Amygdala (tissue), 56 donors: ENCODE data around the gene WNT11.
A peak's percentile ranks its signal among the peaks of the same experiment; 100 is the strongest.

Experiments used
- DNase-seq, 56 donors: peaks; one replicate each; lab custom pipeline; 2025; lab: John Stamatoyannopoulos, UW

The WNT11 gene

DNA sequence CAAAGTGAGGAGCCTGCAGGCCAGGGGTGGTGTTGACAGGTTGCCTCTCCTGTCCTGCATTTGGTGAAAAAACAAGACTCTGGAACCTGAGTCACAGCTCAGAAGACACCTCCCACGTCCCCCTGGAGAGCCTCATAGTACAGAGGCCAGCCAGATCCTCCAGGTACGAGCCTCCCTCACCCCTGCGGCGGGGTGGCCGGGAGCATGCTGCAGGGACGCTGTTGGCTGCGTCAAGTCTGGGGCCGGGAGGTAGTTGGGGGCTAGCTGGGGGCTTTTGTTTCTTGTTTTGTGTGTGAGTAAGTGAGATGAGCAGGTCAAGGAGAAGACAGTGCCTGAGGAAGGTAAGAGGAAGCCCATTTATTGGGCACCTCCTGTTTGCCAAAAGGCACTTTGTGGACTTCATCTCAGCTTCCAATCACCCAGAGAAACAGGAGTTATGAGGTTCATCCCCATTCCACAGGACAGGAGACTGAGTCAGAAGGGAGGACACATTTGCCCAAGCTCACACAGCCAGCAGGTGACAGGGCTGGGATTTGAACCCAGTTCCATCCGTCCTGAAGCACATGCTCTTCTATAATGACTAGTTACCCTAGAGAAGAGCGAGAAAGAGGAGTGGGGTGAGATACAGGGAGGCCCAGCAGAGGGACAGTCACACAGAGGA lies 18.3 kb upstream of the WNT11 start:
- no peak for DNase-seq

DNA sequence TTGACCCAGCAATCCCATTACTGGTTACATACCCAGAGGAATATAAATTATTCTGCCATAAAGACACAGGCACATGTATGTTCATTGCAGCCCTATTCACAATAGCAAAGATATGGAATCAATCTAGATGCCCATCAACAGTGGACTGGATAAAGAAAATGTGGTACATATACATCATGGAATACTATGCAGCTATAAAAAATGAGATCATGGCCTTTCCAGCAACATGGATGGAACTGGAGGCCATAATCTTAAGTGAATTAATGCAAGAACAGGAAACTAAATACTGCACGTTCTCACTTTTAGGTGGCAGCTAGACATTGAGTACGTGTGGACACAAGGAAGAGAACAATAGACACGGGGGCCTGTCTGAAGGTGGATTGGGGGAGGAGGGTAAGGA lies 15.1 kb upstream of the WNT11 start:
- DNase-seq: no peak

DNA sequence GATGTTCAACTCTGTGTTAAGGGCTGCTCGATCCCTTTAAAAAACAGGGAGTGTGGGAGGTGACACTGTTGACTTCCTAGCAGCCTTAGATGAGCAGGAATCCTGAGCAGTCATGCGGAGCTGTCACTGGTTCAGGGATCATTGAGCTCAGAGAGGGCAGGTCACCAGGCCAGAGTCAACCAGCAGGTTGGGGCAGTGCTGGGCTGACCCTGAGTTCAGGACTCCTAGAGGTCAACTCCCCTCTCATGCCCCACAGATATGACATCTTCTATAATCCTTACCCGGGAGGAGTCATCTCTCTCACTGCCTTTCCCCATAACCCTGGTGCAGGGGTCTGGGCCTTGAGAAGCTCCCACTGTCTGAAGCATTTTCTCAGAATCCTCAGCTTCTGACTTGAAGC lies 12.9 kb upstream of the WNT11 start:
- no peak for DNase-seq

DNA sequence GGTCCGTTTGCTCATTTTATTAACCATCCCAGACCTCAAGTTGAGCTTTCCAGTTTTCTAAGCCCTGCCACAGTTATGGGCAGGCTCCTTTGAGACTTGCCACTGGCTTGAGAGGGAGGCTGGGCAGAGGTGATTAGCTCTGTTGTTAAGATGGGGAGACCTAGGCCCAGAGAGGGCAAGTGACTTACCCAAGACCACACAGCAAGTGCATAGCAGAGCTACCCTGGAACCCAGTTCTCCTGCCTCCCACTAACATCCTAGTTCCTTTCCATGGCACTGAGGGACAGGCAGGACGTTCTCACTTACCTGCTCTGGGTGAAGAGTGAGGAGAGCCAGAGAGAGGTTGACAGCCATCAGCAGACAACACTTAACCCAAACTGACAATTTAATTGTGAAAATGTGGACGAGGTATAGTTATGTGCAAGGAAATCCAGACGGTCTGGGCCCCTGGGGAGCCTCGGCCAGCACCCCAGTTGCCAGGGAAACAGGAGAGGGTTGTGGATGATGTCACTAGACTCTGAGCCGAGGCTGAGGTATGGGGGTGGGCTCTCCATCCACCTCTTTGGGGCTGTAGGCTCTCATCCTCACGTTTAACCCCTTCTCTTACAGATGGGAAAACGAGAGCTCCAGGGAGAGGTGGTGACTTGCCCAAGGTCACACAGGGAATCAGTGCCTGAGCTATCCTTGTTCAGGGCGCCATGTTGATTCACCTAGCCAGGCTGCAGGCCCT lies 12.3 kb upstream of the WNT11 start:
- DNase-seq: no peak

DNA sequence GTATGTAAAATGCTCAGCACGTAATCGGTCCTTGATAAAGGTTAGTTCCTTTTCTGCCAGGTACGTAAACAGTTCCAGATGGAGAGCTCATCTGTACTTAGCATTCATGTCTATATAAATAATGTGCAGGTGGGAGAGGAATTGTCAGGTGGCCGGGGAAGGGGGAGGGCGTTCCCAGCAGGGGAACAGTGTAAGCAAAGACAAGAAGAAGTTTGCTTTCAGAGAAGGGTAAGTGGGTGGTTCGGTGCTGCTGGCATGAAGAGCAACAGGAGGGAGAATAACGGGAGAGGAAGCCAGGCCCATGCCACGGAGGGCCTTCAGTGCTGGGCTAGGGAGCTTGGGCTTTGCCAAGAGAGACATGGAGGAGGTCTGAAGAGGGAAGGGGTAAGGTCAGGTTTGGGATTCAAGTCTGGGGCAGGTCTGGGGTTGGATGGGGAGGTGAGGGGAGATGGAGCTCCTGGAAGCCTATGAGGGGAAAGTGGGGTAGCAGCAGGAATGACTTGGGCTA lies 11.4 kb upstream of the WNT11 start:
- no peak for DNase-seq

DNA sequence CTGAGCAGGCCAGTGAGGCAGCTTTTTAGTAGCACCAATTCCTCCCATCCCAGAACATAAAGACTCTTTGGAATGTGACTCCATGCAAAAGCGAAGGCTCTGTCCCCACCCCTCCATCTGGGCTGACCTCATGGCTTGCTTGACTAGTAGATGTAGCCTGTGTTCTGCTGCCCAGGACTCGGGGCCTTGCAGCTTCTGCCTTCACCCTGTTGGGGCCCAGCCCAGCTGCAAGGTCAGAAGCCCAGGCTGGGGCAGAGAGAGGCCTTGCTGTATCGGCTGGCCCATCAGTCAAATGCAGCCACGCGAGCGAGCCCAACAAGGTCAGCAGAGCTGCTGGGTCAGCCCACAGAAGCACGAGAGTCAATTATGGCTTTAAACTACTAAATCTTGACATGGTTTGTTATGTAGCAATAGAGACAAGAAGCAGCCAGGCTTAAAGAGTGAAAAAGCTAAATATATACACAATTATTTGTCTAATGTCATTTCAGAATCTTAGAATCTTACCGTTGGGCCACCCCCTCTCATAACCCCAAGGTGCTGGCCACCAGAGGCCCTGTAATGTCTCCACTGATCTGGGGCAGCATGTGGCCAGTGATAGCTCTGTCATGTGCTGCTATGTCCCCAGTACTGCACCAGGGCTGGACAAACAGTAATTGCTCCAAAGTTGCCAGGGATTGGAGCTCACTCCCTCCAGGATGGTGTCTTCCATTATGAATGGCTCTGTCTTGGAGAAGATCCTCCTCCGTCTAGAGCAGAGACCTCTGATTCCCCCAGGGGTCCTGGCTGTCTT lies 10.4 kb upstream of the WNT11 start:
- no peak for DNase-seq

DNA sequence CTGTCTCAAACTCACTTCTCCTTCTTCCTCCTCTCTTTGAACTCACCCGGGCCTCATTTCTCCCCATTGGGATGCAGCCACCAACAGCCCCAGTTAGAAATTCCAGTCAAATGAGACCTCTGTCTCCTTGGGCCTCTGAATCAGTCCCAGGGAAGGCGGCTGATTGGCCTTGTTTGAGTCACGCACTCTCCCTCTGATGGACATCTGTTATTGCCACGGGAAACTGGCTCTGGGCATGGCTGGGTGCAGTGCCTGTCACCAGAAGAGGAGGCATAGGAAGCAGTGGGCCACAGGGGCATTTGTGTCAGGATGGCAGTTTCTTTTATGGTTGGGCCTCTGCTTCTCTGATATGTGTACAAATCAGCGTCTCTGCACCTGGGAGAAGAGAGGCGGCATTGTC lies 9.6 kb upstream of the WNT11 start:
- DNase-seq: no peak

DNA sequence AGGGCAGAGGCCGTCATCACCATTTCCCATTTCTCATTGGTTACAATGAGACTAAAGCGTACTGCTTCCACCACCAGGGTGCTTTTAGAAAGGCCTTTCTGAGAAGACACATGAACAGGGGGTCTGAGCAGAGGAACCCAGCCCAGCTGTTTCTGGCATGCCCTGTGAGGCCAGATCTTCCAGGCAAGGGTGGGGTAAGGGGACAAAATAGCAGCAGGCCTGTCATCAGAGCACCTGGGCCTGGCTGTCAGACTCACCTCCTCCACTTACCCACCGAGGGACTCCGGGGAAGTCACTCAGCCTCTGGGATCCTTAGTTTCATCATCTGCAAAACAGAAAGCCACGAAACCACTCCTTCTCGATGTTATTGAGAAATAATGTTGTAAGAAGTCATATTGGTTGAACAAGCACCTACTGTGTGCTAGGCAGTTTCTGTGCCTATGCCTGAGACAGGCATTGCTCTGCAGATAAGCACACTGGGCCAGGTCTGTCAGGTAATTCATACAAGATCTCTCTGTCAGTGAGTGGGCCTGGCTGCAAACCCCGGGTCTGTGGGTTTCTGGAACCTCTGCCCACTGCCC lies 8.8 kb upstream of the WNT11 start:
- DNase-seq: no peak

DNA sequence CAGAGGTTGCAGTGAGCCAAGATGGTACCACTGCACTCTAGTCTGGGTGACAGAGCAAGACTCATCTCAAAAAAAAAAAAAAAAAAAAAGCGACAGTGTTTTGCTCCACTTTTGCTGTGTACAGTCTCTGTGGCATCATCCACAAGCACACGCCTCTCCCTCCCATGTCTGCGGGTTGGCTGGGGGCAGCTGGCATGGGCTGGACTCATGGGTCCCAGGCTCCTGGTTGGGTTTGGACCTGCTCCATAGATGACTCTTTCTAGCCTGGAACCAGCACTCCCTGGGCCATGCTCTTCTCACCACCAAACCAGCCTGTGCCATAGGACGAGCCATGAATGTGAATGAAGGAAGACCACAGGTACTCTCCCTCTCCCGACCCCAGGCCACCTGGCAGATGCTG lies 7.9 kb upstream of the WNT11 start:
- no peak for DNase-seq

DNA sequence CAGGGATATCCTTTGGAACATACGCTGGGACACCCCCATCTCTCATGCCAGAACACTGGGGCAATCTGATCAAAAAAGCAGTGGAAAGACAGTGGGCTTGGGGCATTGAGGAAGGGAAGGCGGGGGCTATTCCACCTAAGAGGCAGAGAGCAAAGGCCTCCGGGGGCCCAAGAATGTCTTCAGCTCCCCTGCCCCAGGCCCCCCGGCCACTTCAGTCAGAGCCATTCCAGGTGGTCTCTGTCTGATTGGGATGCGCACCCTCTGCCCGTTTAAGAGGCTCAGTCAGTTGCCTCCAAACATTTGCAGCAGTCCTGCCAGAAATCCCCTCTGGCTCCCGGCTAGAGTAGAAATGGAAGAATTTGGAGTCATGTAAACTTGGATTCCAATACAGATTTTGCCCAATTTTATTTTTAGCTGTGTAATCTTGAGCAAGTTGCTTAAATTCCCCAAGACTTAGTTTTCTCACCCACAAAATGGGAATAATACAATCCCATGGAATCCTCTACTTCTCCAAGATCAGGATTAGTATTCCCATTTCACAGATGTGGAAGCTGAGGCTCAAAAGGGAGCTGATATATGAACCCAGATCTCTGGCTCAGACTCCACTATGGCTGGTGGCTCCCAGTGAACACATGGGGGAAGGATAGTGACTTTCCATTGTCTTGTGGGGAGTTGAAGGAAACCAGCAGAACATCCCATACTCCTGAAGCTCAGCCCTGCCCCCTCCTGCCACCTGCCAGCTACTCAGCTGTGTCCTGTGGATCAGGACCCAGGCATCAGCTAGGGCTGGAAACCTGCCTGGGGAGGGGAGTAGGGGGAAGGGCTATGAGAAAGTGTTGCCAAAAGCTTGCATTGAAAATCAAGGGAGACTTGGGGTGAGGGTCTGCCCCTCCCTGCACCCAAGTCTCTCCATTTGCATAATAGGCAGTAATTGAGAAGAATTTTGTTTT lies 6.1 kb upstream of the WNT11 start:
- DNase-seq: no peak

DNA sequence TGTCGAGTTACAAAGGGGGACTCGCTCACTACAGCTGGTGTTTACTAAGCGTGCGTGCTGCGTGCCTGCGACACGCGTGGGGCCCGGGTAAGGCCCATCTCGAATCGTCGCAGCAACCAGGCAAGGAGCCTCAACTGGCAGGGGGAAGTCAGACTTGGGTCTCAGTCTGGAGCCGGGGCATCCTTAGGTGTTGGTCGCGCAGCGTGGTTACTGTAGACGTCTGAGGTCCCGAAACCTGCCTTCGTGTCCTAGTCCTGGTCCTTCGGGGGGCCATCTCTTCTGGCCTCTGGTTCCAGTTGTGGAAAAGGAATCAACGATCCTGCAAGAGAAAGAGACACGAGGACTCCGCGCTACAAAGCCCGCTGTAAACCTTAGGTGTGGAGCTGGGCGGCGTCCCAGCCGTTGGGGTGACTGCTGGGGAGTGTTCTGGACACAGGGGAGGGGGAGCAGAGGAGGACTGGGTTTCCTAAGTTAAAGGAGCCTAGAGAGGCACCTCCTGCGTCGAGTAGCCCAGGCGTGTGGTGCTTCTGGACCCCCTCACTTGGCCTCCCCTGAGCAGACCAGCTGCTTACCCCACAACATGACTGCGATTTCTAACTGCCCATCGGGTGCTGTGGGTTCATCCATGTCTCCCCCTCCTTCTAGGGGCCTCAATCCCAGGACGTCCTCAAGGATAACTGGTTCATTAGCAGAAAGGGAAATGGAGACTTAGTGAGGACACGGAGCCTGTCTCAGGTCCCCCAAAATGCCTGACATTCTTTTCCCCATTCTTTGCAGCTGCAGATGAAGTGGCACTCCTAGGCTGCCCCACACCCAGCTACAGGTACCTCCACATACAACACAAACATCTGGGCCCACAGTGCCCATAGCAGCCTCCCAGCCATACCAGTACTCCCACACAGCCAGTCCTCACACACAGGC lies 4.9 kb upstream of the WNT11 start:
- DNase-seq: no peak

DNA sequence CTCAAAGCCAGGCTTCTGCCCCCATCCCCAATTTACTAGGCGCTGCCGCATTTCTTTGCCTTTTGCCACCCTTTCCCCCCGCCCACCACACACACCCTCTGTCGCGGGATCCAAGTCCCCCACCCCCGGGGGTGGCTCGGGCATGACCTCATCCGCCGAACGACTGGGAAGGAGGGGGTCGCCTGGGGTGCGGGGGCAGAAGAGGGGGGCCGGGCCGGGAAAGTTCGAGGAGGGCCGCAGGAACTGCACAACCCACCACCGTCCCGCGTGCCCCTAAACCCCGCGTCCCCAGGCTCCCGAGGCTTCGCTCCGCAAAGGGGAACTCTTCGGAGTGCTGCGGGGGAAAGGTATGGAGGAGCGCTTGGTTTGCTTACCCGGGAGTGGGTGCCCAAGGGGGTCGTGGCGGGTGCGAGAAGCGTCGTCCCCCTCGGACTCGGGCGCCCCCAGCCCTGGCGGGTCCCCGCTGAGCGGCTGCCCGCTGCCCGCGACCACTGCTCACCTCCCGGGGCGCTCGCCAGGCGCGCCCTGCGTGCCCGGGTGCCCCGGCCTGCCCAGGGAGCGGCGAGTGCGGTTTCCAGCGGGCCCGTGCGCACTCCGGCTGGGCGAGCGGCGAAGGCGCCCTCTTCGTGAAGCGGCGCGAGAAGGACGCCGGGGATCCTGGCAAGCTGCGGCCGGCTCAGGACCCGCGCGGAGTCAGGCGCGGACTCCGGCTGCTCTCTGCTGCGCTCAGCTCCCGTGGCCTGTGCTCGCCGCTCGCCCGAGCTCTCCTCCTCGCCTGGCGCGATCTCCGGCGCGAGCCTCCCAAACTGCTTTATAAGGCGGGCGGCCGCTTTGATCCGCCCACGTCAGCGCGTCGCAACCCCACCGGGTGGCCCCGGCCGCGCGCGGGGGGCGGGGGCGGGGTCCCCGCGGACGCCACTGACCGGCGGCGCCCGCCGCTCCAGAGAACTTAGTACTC lies 4.0 kb upstream of the WNT11 start:
- peak in 3 of 56 donors; percentile 7 to 22 (median 17) for DNase-seq

DNA sequence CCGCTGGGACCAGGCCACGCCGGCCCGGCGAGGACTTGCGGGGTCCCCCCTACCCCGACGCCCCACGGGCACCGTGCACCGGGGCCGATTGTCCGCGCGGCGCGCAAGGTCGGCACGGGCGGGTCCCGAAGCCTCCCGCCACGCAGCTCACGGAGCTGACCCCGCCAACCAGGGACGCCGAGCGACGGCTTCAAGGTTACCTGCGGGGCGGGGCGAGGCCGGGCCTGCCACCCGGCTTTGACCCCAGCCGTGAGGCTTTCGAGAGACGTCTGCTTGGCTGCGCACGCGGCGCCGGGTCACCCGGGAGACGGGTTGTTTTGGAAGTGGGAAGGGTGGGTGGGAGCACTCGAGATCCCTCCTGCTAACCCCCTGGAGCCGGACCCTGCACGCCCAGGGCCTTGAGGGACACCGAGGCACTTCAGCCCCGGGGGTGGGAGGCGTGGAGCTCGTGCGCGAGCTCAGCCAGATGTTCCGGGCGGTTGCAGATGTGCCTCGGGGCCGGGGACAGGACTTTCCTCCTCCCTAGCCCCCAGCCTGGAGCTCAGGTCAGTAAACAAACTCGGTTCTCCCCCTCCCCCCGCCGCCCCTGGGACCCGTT lies 3.2 kb upstream of the WNT11 start:
- DNase-seq: no peak

DNA sequence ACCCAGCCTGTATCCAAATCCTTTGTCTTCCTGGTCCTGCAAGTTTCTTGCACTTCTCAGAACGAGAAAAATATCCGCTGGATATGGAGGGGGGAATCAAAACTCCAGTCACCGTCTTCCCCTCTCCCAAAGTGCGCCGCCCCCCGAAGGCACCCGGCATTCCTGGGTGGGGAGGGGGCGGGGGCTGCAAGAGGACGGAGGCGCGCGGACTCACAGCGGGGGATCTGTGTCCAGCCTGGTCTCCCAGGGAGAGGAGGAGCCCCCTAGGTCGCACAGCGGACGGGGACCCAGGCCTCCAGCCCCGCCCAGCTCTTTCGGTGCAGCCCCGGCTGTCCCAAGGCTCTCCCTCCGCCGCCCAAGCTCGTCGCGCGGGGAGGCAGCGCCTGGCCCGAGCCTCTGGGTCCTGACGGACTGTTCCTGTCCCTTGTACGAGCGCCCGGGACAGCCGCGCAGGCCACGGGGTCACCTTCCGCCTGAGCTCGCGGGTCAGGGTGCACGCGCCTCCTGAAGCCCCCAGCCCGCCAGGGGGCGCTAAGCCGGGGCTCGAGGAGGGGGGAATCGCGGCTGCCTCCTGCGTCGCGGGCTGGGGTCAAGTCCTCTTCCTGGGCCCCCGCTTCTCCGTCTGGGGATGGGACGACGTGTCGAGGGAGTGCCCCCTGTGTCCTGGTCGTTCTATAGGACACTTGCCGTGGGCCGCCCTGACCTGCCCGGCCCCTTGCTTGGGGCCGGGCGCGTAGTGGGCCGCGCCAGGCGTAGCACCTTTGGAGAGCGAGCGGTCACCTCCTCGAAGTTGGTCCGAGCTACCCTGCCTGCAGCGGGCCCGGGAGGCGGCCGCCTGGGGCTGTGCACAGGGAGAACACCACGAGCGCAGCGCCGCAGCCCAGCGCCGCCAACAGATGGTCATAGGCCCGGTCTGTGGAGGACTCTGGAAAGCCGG lies 2.4 kb upstream of the WNT11 start:
- DNase-seq: peak in 22 of 56 donors; percentile 8 to 69 (median 31)

DNA sequence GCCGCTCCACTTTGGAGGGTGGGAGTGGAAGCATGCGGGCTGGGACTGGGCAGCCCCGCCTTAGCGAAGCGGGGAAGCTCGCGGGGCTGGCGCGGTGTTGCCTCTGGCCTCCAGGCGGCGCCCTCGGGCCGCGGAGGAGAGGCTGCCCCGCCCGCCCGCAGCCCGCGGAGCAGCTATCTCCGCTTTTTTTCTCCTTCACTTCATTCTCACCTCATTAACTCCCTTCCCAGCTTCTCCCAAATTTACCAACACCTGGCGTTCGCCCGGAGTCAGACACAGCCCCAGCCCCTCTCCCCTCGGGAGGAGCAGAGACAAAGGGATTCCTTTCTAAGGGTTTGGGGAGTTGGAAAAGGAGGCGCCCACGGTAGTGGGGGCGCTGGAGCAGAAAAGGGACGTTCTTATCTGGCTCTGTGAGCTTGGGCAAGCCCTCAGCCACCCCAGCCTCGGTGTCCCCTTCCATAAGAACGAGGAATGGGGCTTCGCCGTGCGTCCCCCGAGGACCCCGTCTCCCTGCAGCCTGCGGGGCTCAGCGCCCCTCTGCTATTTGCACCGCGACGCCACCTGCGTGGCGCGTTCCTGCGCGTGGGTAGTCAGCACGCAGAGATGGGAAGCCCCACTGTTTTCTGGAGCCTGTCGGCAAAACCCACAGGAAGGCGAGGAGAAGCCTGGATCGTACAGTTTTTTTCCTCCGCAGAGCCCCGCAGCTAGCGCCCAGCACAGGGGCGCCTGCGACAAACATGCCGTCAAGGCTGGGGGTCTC lies 1.5 kb upstream of the WNT11 start:
- DNase-seq: peak in 40 of 56 donors; percentile 6 to 76 (median 36)

DNA sequence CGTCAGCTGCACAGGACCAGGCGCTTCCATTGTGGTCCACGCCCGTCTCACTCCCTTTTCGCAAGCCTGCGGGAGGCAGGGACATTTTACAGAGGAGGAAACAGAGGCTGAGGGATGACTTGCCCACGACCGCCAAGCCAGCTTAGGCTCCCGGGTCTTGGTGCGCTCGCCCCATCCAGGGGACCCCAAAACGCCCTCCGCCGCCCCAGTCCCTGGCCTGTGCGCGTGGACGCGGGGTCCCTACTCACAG lies 300 bp downstream of the WNT11 start:
- DNase-seq: no peak
